Skeletal muscle cell (primary cell): ENCODE results near the gene LRRN2.
"Not testable (repeated sequence)": the region's sequence is repeated elsewhere in the genome, so short reads cannot be mapped to it uniquely, and the experiment has no call there.

Experiments used
- DNase-seq: peaks from one replicate; pipeline ENCODE4 v3.0.0-alpha.2; 2010; ENCODE audit warnings: low read depth
- H3K4me3 ChIP-seq: 2 replicates; pipeline ENCODE4 v1.5.1; 2011; ENCODE audit warnings: low read depth, mild to moderate bottlenecking, control low read depth, low read length, moderate library complexity

LRRN2 gene

GRCh38 chr1:204695692-204696091, 10.2 kb upstream of the LRRN2 start:
- H3K4me3 ChIP-seq, result no peak overlapping the region
- DNase-seq, result no peak

- no peak overlapping the region for H3K4me3 ChIP-seq
- DNase-seq, result no peak
Measured at GRCh38 chr1:204694145-204694544, 8.6 kb upstream of the LRRN2 start.

- H3K4me3 ChIP-seq, result no peak overlapping the region
- no peak for DNase-seq
Measured at GRCh38 chr1:204692841-204693356, 7.4 kb upstream of the LRRN2 start.

- DNase-seq, result no peak
- H3K4me3 ChIP-seq, result no peak overlapping the region
Measured at GRCh38 chr1:204692325-204692840, 6.8 kb upstream of the LRRN2 start.

- DNase-seq, H3K4me3 ChIP-seq: not testable (repeated sequence)
Measured at GRCh38 chr1:204691328-204691730, 5.8 kb upstream of the LRRN2 start.

DNA sequence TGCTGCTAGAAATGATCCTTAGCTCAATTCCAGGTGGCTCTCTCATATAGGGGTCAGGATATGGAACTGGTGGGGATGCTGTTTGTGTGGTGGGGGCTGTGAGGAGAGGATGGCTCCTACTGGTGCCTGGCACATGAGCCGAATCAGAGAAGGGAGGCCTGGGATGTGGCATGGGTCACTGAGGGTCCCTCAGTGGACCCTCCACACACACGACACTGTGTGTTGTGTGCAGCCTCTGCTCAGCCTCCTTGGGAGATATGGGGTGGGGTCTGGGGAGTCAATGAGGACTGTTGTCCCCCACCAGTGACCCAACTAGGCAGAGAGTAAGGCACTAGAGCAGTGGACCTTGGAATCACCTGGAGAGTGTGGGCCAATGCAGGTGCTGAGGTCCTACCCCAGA, 3.2 kb upstream of the LRRN2 start:
- no peak overlapping the region for H3K4me3 ChIP-seq
- no peak for DNase-seq

DNA sequence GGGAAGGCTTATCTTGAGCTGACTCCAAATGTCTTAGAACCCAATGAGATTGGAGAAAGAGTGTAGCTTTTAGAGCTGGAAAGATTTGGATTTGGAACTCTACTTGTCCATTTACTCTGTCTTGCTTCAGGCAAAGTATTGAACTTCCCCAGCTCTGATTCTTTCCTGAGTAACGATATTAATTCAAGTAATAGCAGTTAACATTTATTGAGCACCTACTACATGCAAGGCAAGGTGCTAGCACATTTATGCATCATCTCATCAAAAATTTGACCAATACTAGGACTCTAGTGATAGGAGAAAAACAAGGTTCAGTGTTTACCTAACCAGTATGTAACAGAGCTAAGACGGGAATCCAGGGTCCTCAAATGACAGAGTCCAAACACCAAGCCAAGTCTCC, 2.5 kb upstream of the LRRN2 start:
- no peak overlapping the region for H3K4me3 ChIP-seq
- no peak for DNase-seq

GRCh38 chr1:204684571-204685235, 835 bp downstream of the LRRN2 start:
- no peak for DNase-seq
- no peak overlapping the region for H3K4me3 ChIP-seq

GRCh38 chr1:204684206-204684570, 1.4 kb downstream of the LRRN2 start:
- no peak for DNase-seq
- no peak overlapping the region for H3K4me3 ChIP-seq

GRCh38 chr1:204683284-204684205, 2.0 kb downstream of the LRRN2 start:
- no peak for DNase-seq
- H3K4me3 ChIP-seq, result no peak overlapping the region

DNA sequence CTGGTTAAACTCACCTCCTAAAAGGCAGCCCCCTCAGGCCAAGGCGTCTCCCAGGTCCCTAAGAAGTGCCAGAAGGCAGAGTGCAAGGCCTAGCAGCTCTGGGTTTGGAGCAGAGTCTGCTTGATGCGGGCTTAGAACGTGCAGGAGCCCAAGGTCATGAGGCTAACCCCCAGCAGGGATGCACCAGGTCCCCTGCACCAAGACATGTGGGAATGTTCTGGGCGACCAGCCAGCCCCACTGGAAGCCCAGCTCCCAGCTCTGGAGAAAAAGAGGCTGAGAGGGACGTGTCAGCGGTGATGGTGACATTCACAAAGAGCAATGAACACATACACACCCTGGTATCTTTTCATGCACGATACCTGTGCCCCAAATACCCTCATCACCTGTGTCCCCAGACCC, 5.1 kb downstream of the LRRN2 start:
- DNase-seq, result no peak
- H3K4me3 ChIP-seq, result no peak overlapping the region

DNA sequence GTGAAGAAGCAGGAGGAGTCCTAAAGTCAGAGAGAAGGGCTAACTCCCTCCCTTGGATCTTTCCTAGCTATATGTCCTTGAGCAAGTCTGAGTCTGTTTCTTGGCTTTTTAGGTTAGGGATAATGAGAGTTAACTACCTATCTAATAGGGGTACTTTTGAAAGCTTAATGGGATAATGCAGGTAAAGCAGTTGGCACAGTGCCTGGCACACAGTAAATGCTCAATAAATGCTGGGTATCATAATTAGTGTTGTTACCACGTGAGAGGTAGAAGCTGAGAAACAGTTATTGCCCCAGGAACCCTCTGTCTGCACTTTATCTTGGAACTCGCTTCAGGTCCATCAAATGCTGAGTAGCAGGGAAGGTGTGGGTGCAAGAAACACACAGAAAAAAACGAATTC, 5.5 kb downstream of the LRRN2 start:
- no peak for DNase-seq
- H3K4me3 ChIP-seq, result no peak overlapping the region

GRCh38 chr1:204678721-204679475, 6.6 kb downstream of the LRRN2 start:
- no peak for DNase-seq
- no peak overlapping the region for H3K4me3 ChIP-seq

DNA sequence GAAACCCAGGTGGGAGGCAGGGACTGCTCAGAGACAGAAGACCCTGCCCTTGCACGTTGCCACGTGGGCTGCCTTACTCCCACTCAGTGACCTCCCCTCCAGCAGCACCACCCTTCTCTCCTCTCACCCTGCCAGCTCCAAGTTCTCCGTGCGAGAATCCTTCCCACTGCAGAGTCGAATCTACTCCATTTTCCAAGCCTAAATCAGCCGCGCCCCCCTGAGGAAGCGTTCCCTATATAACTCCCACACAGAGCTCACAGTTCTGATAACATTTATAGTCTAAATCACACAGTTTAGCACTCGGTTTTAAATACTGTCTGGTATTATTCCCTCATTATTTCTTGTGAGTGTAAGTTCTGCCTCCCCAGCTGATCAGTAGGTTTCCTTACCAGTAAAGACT, 7.7 kb downstream of the LRRN2 start:
- DNase-seq, result no peak

DNA sequence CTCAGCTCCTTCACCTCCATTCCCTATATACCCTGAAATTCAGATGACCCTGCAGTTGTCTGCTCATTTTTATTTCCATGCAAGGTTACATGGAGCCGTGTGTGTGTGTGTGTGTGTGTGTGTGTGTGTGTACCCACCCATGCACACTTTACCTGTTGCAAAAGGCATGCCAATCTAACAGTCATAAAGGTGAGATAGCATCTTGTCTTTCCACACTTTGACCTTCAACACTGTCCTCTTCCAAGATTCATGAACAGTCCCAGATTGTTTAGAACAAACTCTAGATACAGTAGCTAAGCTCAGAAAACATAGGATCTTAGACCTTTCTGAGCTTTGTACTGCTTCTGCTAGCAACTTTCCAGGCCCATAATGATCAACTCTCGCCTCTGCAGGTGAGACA, 9.5 kb downstream of the LRRN2 start:
- H3K4me3 ChIP-seq, result no peak overlapping the region
- DNase-seq, result no peak

More for the DNA sequence above, 7.7 kb downstream of the LRRN2 start:
- H3K4me3 ChIP-seq, result no peak overlapping the region

DNA sequence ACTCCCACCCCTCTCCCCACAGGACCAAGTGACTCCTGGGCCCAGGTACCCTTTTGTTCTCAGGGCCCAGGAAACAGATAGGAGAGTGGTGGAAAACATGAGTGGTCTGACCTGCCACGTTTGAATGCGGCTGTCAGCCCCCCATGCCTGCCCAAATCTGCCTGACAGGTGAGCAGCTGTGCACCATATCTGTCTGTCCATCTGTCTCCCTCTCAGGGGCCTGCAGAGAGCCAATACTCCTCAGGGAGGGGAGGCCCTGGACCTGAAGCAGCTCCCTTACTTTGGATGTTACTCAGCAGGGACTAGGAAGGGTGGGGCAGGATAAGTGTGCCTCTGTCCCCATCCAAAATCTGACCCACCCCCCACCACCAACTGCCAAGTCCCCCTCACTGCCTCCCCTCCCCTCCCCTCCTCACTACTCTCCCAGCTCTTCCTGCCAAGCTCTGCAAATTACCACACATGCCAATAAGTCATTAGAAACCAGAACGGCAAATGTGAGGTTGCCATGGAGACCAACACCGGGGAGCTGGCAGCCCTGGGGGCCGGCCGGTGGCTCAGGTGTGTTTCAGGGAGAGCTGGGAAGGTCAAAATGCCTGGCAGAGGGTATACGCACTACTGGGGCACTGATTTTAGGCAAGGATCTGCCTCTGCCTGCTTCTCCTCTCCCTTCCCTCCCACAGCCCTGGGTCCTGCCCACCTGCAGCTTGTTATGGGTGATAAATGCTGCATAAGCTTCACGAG, 11.5 kb downstream of the LRRN2 start:
- no peak overlapping the region for H3K4me3 ChIP-seq
- no peak for DNase-seq

GRCh38 chr1:204673209-204673608, 12.3 kb downstream of the LRRN2 start:
- DNase-seq, result no peak
- H3K4me3 ChIP-seq, result no peak overlapping the region

DNA sequence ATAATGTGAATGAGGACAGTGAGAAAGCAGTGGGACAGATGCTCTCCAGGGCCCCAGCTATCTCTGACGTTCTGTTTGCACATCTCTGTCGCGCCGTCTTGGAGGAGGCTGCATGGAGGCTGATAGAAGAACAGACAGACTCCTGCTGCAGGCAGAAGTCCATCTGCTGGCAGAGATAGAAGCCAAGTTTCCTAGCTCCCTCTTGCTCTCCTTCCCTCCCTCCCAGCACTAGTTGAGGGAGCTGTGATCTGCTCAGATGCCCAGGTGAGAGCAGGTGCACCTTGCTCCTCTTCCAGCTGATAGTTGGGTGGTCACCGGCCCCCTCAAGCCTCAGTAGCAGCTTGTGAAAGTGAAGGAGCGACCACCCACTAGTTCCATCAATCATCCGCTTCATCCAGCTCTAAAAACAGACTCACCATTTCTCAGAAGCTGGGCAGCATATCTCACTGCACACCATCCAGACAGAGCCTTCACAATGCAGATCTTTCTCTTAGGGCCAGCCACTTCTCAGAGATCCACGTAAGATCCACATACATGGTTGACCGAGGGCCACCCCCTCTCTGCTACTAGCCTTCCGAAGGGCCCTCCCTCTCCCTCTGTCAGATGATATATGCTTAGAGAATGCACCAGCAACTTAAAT, 12.9 kb downstream of the LRRN2 start:
- no peak for DNase-seq
- no peak overlapping the region for H3K4me3 ChIP-seq

GRCh38 chr1:204672069-204672468, 13.5 kb downstream of the LRRN2 start:
- DNase-seq, result no peak
- H3K4me3 ChIP-seq, result no peak overlapping the region
